Lower lobe of right lung (tissue), 2 donors: Measurements from ENCODE around the gene ZKSCAN8. TPM values are rescaled to one million over a fixed set of nuclear protein-coding genes. Genes with fewer than 3 reads are reported as not detected.

ENCODE experiments used
- ATAC-seq, 2 donors: fragments of 200-7000 bp; cut with Tn5 transposase; one replicate each; pipeline ENCODE4 v1.9.1; 2020 to 2022; ENCODE audit warnings: mild to moderate bottlenecking in 2 of 2, moderate library complexity in 2 of 2
- DNase-seq: peaks from one replicate; pipeline ENCODE4 v3.0.0-alpha.2; 2020
- H3K27ac ChIP-seq: fragments of 200-600 bp; one replicate; pipeline ENCODE4 v1.8.0; 2022
- H3K27me3 ChIP-seq: fragments of 200-600 bp; one replicate; pipeline ENCODE4 v1.8.0; 2022; ENCODE audit warnings: low read depth
- H3K36me3 ChIP-seq: fragments of 200-600 bp; one replicate; pipeline ENCODE4 v1.8.0; 2022; ENCODE audit warnings: mild to moderate bottlenecking
- H3K4me1 ChIP-seq: fragments of 200-600 bp; one replicate; pipeline ENCODE4 v1.8.0; 2022
- H3K4me3 ChIP-seq: fragments of 200-600 bp; one replicate; pipeline ENCODE4 v1.8.0; 2022; ENCODE audit warnings: mild to moderate bottlenecking
- H3K9me3 ChIP-seq: fragments of 200-600 bp; one replicate; pipeline ENCODE4 v1.8.0; 2022
- intact Hi-C: fragments of 100-400 bp; cut with DNase I; formaldehyde crosslinking; loops from one replicate; pipeline ENCODE4 v1.11.0; 2022
- total RNA-seq: library from RNA; stranded (reverse); fragmentation: NEBNext Ultra II Directional; extraction: Animal tissue kit (Norgen Biotek cat#: 25700); gene quantifications from one replicate; pipeline ENCODE4 v1.2.1, GENCODE V29; 2021
- TF ChIP-seq, protein P1 (sequence below): fragments of 200-600 bp; IDR thresholded peaks from one replicate; pipeline ENCODE4 v1.8.0; 2022; ENCODE audit warnings: antibody characterized with exemption, mild to moderate bottlenecking
- donor health status: DM: no; HTN: yes; CAD: no; lungs with severe emphysema.

Gene ZKSCAN8
- total RNA-seq, 1 donor from 2014 or later: 20.6 TPM

DNA sequence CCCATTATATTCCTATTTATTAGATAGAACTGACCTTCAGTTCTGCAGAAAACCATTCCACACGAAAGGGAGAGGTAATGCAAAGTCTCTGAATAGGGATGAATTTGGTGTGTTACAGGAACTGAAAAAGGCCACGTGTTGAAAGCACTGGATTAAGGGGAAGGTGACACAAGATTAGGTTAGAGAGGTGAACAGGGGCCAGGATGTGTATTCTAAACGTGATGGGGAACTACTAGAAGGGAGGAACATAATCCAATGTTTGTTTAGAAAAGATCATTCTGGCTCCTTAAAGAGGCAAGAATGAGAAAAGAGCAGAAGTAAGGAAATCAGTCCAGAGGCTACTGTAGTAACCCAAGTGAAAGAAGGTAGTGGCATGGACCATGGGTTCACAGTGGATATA lies 6.3 kb upstream of the ZKSCAN8 start:
- H3K27ac ChIP-seq: no peak overlapping the region
- no peak for DNase-seq

DNA sequence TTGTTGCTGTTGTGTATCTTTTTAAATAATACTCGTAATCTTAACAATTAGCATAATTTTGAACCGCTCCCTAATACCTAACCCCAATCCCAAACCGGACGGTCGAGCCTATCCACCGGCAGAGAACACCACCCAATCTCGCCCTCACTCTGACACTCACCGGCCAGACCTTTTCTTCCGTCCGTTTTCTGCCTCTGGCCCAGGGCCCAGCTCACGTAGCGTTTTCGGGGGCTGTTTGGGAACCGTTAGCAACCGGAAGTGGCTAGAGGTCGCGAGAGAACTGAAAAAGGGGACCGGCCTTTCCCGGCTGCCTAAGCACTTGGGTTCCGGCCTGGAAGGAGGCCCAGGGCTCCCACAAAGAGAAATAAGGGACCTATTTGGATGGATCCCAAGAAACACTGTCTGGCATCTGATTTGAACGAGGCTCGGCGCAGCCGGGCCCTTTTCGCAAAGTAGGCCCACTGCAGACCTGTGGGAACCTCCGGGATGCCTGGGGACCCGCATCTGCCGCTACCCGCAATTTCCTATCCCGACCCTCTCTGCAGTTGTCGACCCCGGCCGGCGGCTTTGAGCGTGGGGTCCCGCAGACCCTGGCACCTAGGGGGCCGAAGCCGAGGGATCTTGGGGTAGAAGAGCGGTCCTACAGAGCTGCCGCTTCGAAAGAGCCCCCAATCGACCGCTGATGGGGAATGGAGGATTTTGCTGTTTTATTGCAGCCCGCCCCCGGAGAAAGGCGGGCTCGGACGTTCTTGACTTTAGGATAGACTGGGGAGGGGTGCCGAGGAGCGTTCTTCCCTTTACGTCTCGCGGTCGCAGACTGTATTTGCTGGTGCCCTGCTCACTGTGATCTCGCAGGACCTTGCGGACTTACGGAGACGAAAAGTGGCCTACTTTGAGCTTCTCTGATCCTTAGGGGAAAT lies 4.8 kb upstream of the ZKSCAN8 start:
- H3K36me3 ChIP-seq: peaks cover 12% of the 10 kb centered on the region
- H3K27ac ChIP-seq: peak overlapping the region; percentile 94
- H3K4me3 ChIP-seq: peak overlapping the region; percentile 84
- TF ChIP-seq, protein P1, sequence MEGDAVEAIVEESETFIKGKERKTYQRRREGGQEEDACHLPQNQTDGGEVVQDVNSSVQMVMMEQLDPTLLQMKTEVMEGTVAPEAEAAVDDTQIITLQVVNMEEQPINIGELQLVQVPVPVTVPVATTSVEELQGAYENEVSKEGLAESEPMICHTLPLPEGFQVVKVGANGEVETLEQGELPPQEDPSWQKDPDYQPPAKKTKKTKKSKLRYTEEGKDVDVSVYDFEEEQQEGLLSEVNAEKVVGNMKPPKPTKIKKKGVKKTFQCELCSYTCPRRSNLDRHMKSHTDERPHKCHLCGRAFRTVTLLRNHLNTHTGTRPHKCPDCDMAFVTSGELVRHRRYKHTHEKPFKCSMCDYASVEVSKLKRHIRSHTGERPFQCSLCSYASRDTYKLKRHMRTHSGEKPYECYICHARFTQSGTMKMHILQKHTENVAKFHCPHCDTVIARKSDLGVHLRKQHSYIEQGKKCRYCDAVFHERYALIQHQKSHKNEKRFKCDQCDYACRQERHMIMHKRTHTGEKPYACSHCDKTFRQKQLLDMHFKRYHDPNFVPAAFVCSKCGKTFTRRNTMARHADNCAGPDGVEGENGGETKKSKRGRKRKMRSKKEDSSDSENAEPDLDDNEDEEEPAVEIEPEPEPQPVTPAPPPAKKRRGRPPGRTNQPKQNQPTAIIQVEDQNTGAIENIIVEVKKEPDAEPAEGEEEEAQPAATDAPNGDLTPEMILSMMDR: no peak
- intact Hi-C loops: no loop called here
- DNase-seq (peak; percentile 91), ATAC-seq (peak; percentile 93)
- H3K9me3 ChIP-seq: no peaks in the 10 kb centered on the region
- H3K27me3 ChIP-seq: no peaks in the 10 kb centered on the region
- peaks cover 48% of the 10 kb centered on the region for H3K4me1 ChIP-seq

More for the DNA sequence above, 6.3 kb upstream of the ZKSCAN8 start:
- Histone ChIP-seq H3K4me3 (peak overlapping the region; percentile 84), H3K4me1 (peaks cover 42% of the 10 kb centered on the region), H3K9me3 (no peaks in the 10 kb centered on the region), H3K36me3 (peaks cover 12% of the 10 kb centered on the region), H3K27me3 (no peaks in the 10 kb centered on the region)
- no peak for ATAC-seq
- TF ChIP-seq, protein P1: no peak
- intact Hi-C loops: no loop called here

DNA sequence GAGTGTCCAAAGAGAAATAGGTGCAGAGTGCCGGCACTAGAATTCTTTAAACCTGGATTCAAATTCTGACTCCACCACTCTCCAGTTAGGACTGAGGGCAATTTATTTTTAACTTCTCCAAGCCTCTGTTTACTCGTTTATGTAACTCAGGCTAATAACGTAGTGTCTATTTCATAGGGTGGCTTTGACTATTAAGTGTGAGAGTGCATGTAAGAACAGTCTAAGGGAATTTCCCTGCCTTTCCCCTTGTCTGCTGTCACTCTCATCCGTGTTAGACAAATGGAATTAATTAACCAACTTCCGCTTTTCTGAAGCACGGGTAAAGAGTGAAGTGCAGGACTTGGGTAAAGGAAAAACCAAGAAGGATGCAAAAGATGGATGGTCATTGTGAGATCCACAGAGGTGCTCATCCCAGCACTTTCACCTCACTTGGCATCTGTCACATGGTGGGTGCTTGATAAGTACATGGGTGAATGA lies 4.1 kb upstream of the ZKSCAN8 start:
- peaks cover 52% of the 10 kb centered on the region for H3K4me1 ChIP-seq
- DNase-seq (no peak), ATAC-seq (peak in 1 of 2 donors; percentile 20)
- H3K9me3 ChIP-seq: no peaks in the 10 kb centered on the region
- H3K27ac ChIP-seq: peak overlapping the region; percentile 94
- TF ChIP-seq, protein P1: no peak
- H3K27me3 ChIP-seq: no peaks in the 10 kb centered on the region
- H3K36me3 ChIP-seq: peaks cover 11% of the 10 kb centered on the region
- intact Hi-C loops: no loop called here
- peak overlapping the region; percentile 84 for H3K4me3 ChIP-seq

DNA sequence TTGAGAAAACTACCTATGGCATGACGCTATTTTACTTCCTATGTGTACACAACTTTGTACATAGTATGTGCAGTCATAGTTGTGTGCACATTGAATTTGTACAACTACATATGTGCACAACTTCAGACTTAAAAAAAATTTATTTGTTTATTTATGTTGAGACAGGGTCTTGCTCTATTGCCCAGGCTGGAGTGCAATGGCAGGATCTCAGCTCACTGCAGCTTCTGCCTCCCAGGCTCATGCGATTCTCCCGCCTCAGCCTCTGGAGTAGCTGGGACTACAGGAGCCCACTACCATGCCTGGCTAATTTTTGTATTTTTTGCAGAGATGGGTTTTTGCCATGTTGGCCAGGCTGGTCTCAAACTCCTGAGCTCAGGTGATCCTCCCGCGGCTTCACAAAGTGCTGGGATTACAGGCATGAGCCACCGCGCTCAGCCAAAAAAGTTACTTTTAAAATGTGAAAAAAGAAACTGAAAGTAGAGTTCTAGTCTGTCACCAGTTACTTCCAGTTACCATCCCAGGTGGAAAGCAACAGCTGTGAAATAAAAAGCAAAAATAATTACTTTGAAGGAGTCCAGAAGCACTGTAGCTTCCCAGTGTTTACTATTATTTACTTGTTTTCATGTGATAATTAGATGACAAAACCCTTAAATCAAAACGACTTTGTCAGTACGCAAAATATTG lies 1.7 kb upstream of the ZKSCAN8 start:
- Histone ChIP-seq H3K9me3 (no peaks in the 10 kb centered on the region), H3K4me3 (peak overlapping the region; percentile 23), H3K27ac (no peak overlapping the region), H3K27me3 (no peaks in the 10 kb centered on the region), H3K4me1 (peaks cover 39% of the 10 kb centered on the region), H3K36me3 (peaks cover 3% of the 10 kb centered on the region)
- intact Hi-C loops: no loop called here
- DNase-seq (no peak), ATAC-seq (no peak)
- TF ChIP-seq, protein P1: no peak

GRCh38 chr6:28140616-28141015 lies 1.1 kb upstream of the ZKSCAN8 start:
- Histone ChIP-seq H3K4me3 (peak overlapping the region; percentile 23), H3K27ac (no peak overlapping the region), H3K4me1 (peaks cover 33% of the 10 kb centered on the region), H3K36me3 (peaks cover 9% of the 10 kb centered on the region), H3K9me3 (no peaks in the 10 kb centered on the region), H3K27me3 (no peaks in the 10 kb centered on the region)
- DNase-seq (no peak), ATAC-seq (no peak)
- intact Hi-C loops: no loop called here
- TF ChIP-seq, protein P1: no peak
